IMR-90 (cell line): ENCODE results near the gene CCNO. TPM values are rescaled to one million over a fixed set of nuclear protein-coding genes. Genes with fewer than 3 reads are reported as not detected.
A peak's percentile ranks its signal among the peaks of the same experiment; 100 is the strongest.

Experiments used
- ATAC-seq: fragments of 200-7000 bp; cut with Tn5 transposase; 2 replicates; pipeline ENCODE4 v1.9.1; 2020; ENCODE audit warnings: low read depth, mild to moderate bottlenecking, moderate library complexity
- BruUV-seq: library from RNA; stranded (reverse); fragments of 400-500 nt; replicated peaks from 2 replicates; lab custom pipeline; 2021; lab: Mats Ljungman, UMichigan
- CTCF ChIA-PET: fragments of 300-600 bp; formaldehyde crosslinking; extraction: SDS; loops from one replicate; lab custom pipeline; 2021; ENCODE audit warnings: antibody characterized with exemption; lab: Yijun Ruan, JAX
- POLR2A ChIA-PET: fragments of 300-600 bp; sonication (Branson Sonifier 250); formaldehyde crosslinking; loops from one replicate; lab custom pipeline; 2022; ENCODE audit warnings: antibody characterized with exemption; ENCODE audit not compliant: unreplicated experiment; lab: Charles Lee
- DNase-seq: peaks from one replicate; pipeline ENCODE4 v3.0.0; 2013
- H2AFZ ChIP-seq: replicated peaks from 2 replicates; pipeline ENCODE3; 2013; ENCODE audit warnings: low read length, mild to moderate bottlenecking; ENCODE audit not compliant: poor library complexity
- H2AK5ac ChIP-seq: 2 replicates; pipeline ENCODE4 v1.6.1; 2013; ENCODE audit warnings: low read depth, low read length, inconsistent platforms
- H2AK9ac ChIP-seq: replicated peaks from 2 replicates; pipeline ENCODE3; 2013; ENCODE audit warnings: mild to moderate bottlenecking, low read depth, low read length, moderate library complexity; ENCODE audit not compliant: poor library complexity
- H2BK120ac ChIP-seq: 2 replicates; pipeline ENCODE4 v1.6.1; 2013; ENCODE audit warnings: low read depth, low read length, inconsistent platforms
- H2BK15ac ChIP-seq: 3 replicates; pipeline ENCODE4 v1.6.1; 2013; ENCODE audit warnings: low read depth, low read length, inconsistent platforms
- H2BK20ac ChIP-seq: 2 replicates; pipeline ENCODE4 v1.6.1; 2013; ENCODE audit warnings: low read depth, mild to moderate bottlenecking, inconsistent platforms, low read length, moderate library complexity
- H2BK5ac ChIP-seq: 2 replicates; pipeline ENCODE4 v1.6.1; 2013; ENCODE audit warnings: mild to moderate bottlenecking, low read depth, low read length, inconsistent platforms; ENCODE audit not compliant: poor library complexity, severe bottlenecking
- H3K14ac ChIP-seq: replicated peaks from 2 replicates; pipeline ENCODE4 v1.6.1; 2013; ENCODE audit warnings: low read depth, low read length, inconsistent platforms
- H3K18ac ChIP-seq: 2 replicates; pipeline ENCODE4 v1.6.1; 2013; ENCODE audit warnings: low read depth, low read length, control low read depth
- H3K23ac ChIP-seq: 2 replicates; pipeline ENCODE4 v1.6.1; 2013; ENCODE audit warnings: low read depth, low read length, inconsistent platforms
- H3K27ac ChIP-seq: 2 replicates; pipeline ENCODE4 v1.5.1; 2013; ENCODE audit warnings: mild to moderate bottlenecking, control low read depth, low read length; ENCODE audit not compliant: insufficient read depth
- H3K27me3 ChIP-seq: 2 replicates; pipeline ENCODE4 v1.6.1; 2013; ENCODE audit warnings: low read length; ENCODE audit not compliant: control insufficient read depth, insufficient read depth
- H3K36me3 ChIP-seq: 2 replicates; pipeline ENCODE4 v1.6.1; 2013; ENCODE audit warnings: low read length, mixed read lengths; ENCODE audit not compliant: control insufficient read depth, insufficient read depth
- H3K4ac ChIP-seq: 2 replicates; pipeline ENCODE4 v1.6.1; 2013; ENCODE audit warnings: low read depth, low read length, inconsistent platforms
- H3K4me1 ChIP-seq: 2 replicates; pipeline ENCODE4 v1.6.1; 2013; ENCODE audit warnings: low read length, mixed read lengths; ENCODE audit not compliant: control insufficient read depth, insufficient read depth
- H3K4me2 ChIP-seq: 2 replicates; pipeline ENCODE4 v1.6.1; 2013; ENCODE audit warnings: low read depth, mild to moderate bottlenecking, control low read depth, low read length, moderate library complexity
- H3K4me3 ChIP-seq: 2 replicates; pipeline ENCODE4 v1.5.1; 2013; ENCODE audit warnings: low read depth, mild to moderate bottlenecking, control low read depth, low read length, moderate library complexity; ENCODE audit not compliant: insufficient read depth
- H3K56ac ChIP-seq: 2 replicates; pipeline ENCODE4 v1.6.1; 2013; ENCODE audit warnings: low read length, inconsistent platforms; ENCODE audit not compliant: insufficient read depth; ENCODE audit errors: extremely low read depth
- H3K79me1 ChIP-seq, 2 experiments: 2 replicates each; pipeline ENCODE4 v1.6.1; 2013; ENCODE audit warnings: low read length in 2 of 2, inconsistent platforms in 1 of 2, low read depth in 1 of 2
- H3K9ac ChIP-seq: 2 replicates; pipeline ENCODE4 v1.6.1; 2013; ENCODE audit warnings: low read depth, low read length, control low read depth
- H3K9me1 ChIP-seq: 2 replicates; pipeline ENCODE4 v1.6.1; 2013; ENCODE audit warnings: low read length, inconsistent platforms; ENCODE audit not compliant: insufficient read depth
- H3K9me3 ChIP-seq: 2 replicates; pipeline ENCODE4 v1.6.1; 2013; ENCODE audit warnings: low read length; ENCODE audit not compliant: control insufficient read depth, insufficient read depth
- H4K20me1 ChIP-seq: 2 replicates; pipeline ENCODE4 v1.6.1; 2013; ENCODE audit warnings: low read length, inconsistent platforms; ENCODE audit not compliant: insufficient read depth
- H4K5ac ChIP-seq: 2 replicates; pipeline ENCODE4 v1.6.1; 2013; ENCODE audit warnings: mild to moderate bottlenecking, low read depth, low read length, control low read depth
- H4K8ac ChIP-seq, 2 experiments: 2 replicates each; pipeline ENCODE4 v1.6.1; 2013; ENCODE audit warnings: low read depth in 2 of 2, low read length in 2 of 2, control low read depth in 1 of 2, inconsistent platforms in 1 of 2
- H4K91ac ChIP-seq: 2 replicates; pipeline ENCODE4 v1.6.1; 2013; ENCODE audit warnings: low read depth, low read length, inconsistent platforms; ENCODE audit not compliant: insufficient read depth
- MAZ ChIP-seq: IDR thresholded peaks from 2 replicates; pipeline ENCODE4 v1.6.1; 2012; ENCODE audit warnings: low read depth, mild to moderate bottlenecking, low read length, improper control_type of control experiment, moderate library complexity, borderline replicate concordance
- RFX5 ChIP-seq: IDR thresholded peaks from 2 replicates; pipeline ENCODE4 v1.8.0; 2012; ENCODE audit warnings: low read depth, mild to moderate bottlenecking, low read length, moderate library complexity
- WGBS, 2 experiments: methylation state at CpG; one replicate each; pipeline versions ENCODE4 v1.1.5 to v1.1.7; 2013; ENCODE audit warnings: missing lambda C conversion rate in 2 of 2; ENCODE audit not compliant: insufficient read length in 1 of 2; ENCODE audit errors: extremely low coverage in 2 of 2; 5-methylcytosine and 5-hydroxymethylcytosine counted together
- dilution Hi-C: fragments of 300-500 bp; cut with HindIII; formaldehyde crosslinking; loops from one replicate; pipeline ENCODE4 v1.14.3; 2018; ENCODE audit warnings: low sequenced_read_pairs; ENCODE audit not compliant: unreplicated experiment
- in situ Hi-C: fragments of 300-500 bp; cut with MboI; formaldehyde crosslinking; loops from 3 replicates; pipeline ENCODE4 v1.14.3; 2019; ENCODE audit warnings: low sequenced_read_pairs, inconsistent platforms, mixed read lengths
- intact Hi-C: fragments of 100-400 bp; cut with micrococcal nuclease; formaldehyde crosslinking; loops from 2 replicates; pipeline ENCODE4 v1.10.0; 2022
- polyA plus RNA-seq, 3 experiments: library from polyadenylated mRNA; depleted of rRNA; stranded (reverse); fragments of >200 nt; gene quantifications; 2 replicates each; pipeline ENCODE4 v1.2.3, GENCODE V29; 2012; ENCODE audit warnings: low replicate concordance in 1 of 3
- total RNA-seq: library from RNA; depleted of rRNA; stranded (reverse); fragments of >200 nt; gene quantifications from 2 replicates; pipeline ENCODE4 v1.2.3, GENCODE V29; 2012

The CCNO gene
- total and polyA plus RNA-seq, 2 of the 4 experiments (the other 2 are of a cell fraction), result 0.09 TPM; not detected in 1

DNA sequence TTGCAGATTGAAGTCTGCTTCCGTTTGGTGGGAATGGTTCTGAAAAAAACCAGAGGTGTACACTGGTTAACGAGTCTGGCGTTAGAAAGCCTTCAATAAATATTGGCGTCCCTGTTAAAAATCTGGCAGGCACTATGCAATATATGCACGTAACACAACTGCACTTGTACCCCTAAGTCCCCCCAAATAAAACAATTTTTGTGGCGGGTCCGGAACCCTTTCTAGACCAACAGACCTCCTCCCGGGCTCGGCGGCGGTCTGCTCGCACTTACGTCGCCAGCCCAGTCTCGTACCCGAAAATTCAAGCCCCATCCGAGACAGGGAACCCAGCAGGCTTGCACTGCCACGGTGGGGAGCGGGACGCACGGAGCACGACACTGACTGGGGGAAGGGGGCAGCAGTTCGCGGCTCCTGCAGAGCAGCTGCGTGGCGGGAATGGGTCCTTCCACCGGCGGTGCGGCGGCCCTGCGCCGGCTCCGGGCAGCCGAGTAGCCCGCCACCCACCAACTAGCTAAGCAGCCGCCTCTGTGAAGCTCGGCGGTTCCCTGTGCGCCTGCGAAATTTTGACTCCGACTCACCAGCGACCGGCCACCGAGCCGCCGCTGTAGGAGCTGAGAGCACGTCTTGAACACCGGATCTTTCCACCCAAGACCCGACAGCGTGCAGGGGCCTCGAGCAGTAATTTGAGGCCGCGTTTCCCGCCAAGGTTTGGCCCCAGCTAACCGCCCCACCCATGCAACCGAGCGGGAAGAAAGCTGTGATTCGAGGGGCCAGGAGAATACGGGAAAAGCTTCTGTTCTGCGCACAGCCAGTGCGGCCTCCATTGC, 10.2 kb downstream of the CCNO start:
- Histone ChIP-seq H2BK15ac (no peak overlapping the region), H3K4me1 (peaks cover 2% of the 10 kb centered on the region; the same call in 1 of the 2 replicates), H2BK120ac (no peak overlapping the region), H2AFZ (peak overlapping the region; percentile 35), H3K4me3 (no peak overlapping the region), H3K9ac (no peak overlapping the region), H2BK5ac (no peak overlapping the region), H2AK9ac (no peak overlapping the region), H3K9me1 (no peaks in the 10 kb centered on the region), H4K20me1 (peaks cover 23% of the 10 kb centered on the region; the same call in 1 of the 2 replicates), H4K8ac (no peak overlapping the region), H3K23ac (no peak overlapping the region), H4K91ac (no peak overlapping the region), H3K4ac (no peak overlapping the region), H3K27me3 (peaks cover 94% of the 10 kb centered on the region), H3K14ac (no peak overlapping the region), H3K27ac (no peak overlapping the region), H2BK20ac (no peak overlapping the region), H3K56ac (no peak overlapping the region), H2AK5ac (no peak overlapping the region), H3K9me3 (peaks cover 15% of the 10 kb centered on the region), H3K36me3 (no peaks in the 10 kb centered on the region), H4K5ac (no peak overlapping the region), H3K79me1 (no peaks in the 10 kb centered on the region), H3K4me2 (no peak overlapping the region), H3K18ac (no peak overlapping the region)
- whole genome bisulfite sequencing, 2 experiments, result 12% methylated on average over 19 of the region's 61 CpGs; no CpG with 5 or more reads in 1 of the 2 experiments
- intact Hi-C loops (loop anchor here (5.0 kb wide), 1 partner anchor 46 kb away; no protein-coding TSS in a partner anchor), dilution Hi-C loops (no loop called here), in situ Hi-C loops (no loop called here)
- POLR2A ChIA-PET, result no interaction called here
- TF ChIP-seq RFX5 (no peak), MAZ (no peak)
- no peak for DNase-seq
- ATAC-seq, result no peak
- BruUV-seq, result no TSS peak
- CTCF ChIA-PET, result no interaction called here
